Coronary artery (tissue), 2 donors: ENCODE results near the gene UHRF2.
"Not testable (repeated sequence)": the region's sequence is repeated elsewhere in the genome, so short reads cannot be mapped to it uniquely, and the experiment has no call there.

Experiments used
- DNase-seq: peaks from one replicate; pipeline ENCODE4 v3.0.0-alpha.2; 2017; ENCODE audit warnings: low spot score
- H3K27ac ChIP-seq, 2 donors: fragments of 200-600 bp; sonication (generic); one replicate each; pipeline ENCODE4 v1.5.1; 2016 to 2019
- H3K4me3 ChIP-seq: fragments of 200-600 bp; sonication (generic); 2 replicates; pipeline ENCODE4 v1.5.1; 2016; ENCODE audit warnings: mild to moderate bottlenecking, moderate library complexity
- CTCF ChIP-seq: fragments of 200-600 bp; sonication (generic); IDR thresholded peaks from one replicate; pipeline ENCODE4 v1.5.1; 2019; ENCODE audit warnings: antibody characterized with exemption

UHRF2 gene

GRCh38 chr9:6502399-6502798 lies 89.4 kb downstream of the UHRF2 start:
- H3K27ac ChIP-seq: no peak overlapping the region
- H3K4me3 ChIP-seq: no peak overlapping the region
- DNase-seq: no peak
- no peak for TF ChIP-seq CTCF

- no peak for TF ChIP-seq CTCF
Measured at GRCh38 chr9:6506571-6506970, 93.6 kb downstream of the UHRF2 start.

GRCh38 chr9:6512085-6512657 lies 99.2 kb downstream of the UHRF2 start:
- no peak overlapping the region for H3K4me3 ChIP-seq
- TF ChIP-seq CTCF: no peak
- H3K27ac ChIP-seq: no peak overlapping the region
- no peak for DNase-seq

More at GRCh38 chr9:6506571-6506970, 93.6 kb downstream of the UHRF2 start:
- H3K4me3 ChIP-seq: no peak overlapping the region
- DNase-seq: no peak
- no peak overlapping the region for H3K27ac ChIP-seq

- Histone ChIP-seq H3K27ac (no peak overlapping the region), H3K4me3 (no peak overlapping the region)
- DNase-seq: no peak
- TF ChIP-seq CTCF: no peak
Measured at GRCh38 chr9:6522263-6522662, 109.3 kb downstream of the UHRF2 start.

GRCh38 chr9:6525326-6526045 lies 112.5 kb downstream of the UHRF2 start:
- no peak overlapping the region for H3K27ac ChIP-seq
- no peak for DNase-seq
- H3K4me3 ChIP-seq: no peak overlapping the region
- TF ChIP-seq CTCF: no peak

GRCh38 chr9:6535594-6535993 lies 122.6 kb downstream of the UHRF2 start:
- H3K27ac ChIP-seq: no peak overlapping the region
- no peak for DNase-seq
- H3K4me3 ChIP-seq: no peak overlapping the region
- TF ChIP-seq CTCF: no peak

- no peak for TF ChIP-seq CTCF
- DNase-seq: no peak
- Histone ChIP-seq H3K4me3 (no peak overlapping the region), H3K27ac (no peak overlapping the region)
Measured at GRCh38 chr9:6538666-6539071, 125.7 kb downstream of the UHRF2 start.

GRCh38 chr9:6542617-6543016 lies 129.6 kb downstream of the UHRF2 start:
- DNase-seq, H3K4me3 ChIP-seq, H3K27ac ChIP-seq: not testable (repeated sequence)
